D721Med (cell line): ENCODE measurements around the gene CLSTN2.

Experiments used
- DNase-seq: peaks from one replicate; pipeline ENCODE4 v3.0.0; 2011; ENCODE audit warnings: low spot score; ENCODE audit not compliant: insufficient read length
- FAIRE-seq: peaks from 2 replicates; lab custom pipeline; 2011; peaks lifted over from hg19 to GRCh38; lab: Jason Lieb, UNC
- TF ChIP-seq, protein P1 (sequence below): IDR thresholded peaks from 2 replicates; pipeline ENCODE4 v1.5.1; 2012; ENCODE audit warnings: mild to moderate bottlenecking, control low read depth; ENCODE audit not compliant: insufficient read depth; ENCODE audit errors: missing control alignments

The CLSTN2 gene

DNA sequence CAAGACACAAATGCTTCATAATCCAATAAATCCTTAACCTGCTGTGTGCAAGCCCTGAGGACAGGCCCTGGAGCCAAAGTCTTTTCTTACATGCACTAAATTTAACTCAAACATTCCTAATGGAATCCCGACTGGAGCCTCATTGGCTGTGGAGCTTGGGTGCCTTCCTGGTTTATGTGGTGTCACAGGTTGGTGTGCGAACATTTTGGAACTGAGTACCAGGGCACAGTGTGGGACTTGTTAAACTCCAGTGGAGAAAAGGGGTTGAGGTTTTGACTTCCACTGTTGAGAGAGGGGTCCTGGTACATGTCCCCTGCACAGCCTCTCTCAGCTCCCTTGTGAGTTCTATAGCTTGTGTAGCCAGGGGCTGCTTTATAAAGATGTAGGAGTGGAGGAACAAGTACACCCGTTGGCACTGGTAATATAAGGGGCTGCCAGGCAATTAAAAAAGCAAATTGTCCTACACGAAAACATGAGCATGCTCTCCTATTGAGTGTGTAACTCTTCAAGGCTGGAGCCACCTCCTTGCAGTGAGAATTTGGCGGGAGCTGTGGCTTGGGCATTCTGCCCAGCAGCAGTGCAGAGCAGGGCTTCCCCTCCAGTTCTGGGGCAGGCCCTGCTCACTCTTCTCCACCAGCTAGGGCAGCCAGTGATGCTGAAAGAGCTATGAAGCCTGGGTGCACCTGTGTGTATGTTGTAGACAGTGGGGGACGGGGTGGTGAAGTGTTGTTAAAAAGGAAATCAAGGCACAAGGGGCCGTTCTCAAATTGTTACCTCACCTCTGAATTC, 218.1 kb downstream of the CLSTN2 start:
- TF ChIP-seq, protein P1, sequence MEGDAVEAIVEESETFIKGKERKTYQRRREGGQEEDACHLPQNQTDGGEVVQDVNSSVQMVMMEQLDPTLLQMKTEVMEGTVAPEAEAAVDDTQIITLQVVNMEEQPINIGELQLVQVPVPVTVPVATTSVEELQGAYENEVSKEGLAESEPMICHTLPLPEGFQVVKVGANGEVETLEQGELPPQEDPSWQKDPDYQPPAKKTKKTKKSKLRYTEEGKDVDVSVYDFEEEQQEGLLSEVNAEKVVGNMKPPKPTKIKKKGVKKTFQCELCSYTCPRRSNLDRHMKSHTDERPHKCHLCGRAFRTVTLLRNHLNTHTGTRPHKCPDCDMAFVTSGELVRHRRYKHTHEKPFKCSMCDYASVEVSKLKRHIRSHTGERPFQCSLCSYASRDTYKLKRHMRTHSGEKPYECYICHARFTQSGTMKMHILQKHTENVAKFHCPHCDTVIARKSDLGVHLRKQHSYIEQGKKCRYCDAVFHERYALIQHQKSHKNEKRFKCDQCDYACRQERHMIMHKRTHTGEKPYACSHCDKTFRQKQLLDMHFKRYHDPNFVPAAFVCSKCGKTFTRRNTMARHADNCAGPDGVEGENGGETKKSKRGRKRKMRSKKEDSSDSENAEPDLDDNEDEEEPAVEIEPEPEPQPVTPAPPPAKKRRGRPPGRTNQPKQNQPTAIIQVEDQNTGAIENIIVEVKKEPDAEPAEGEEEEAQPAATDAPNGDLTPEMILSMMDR, result no peak
- FAIRE-seq, result no peak
- no peak for DNase-seq

DNA sequence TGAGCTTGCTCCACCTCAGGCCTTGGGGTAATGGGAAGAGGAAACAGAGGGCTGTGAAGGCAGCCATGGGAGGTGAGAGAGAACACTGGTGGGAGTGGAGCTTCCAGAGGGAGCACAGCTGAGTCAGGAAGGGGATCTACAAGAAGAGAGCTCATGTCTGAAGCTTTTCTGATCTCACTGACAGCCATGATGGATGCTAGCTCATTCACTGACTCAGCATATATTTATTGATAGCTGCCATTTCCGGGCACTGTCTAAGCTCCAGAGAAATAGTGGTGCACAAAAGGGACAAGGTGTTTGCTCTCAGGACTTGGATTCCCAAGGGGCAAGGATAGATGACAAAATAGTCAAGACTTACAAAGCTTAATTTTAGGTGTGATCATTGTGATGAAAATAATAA, 218.8 kb downstream of the CLSTN2 start:
- no peak for FAIRE-seq
- TF ChIP-seq, protein P1, result no peak
- DNase-seq, result no peak

DNA sequence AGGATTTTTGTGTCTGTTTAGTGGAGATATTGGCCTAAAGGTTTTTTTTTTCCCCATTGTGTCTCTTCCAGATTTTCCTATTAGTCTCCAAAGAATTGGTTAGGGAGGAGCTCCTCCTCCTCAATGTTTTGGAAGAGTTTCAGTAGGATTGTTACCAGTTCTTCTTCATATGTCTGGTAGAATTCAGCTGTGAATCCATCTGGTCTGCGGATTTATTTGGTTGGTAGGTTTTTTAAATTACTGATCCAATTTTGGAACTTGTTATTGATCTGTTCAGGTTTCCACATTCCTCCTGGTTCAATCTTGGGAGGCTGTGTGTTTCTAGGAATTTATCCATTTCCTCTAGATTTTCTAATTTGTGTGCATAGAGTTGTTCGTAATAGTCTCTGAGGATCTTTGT, 222.2 kb downstream of the CLSTN2 start:
- DNase-seq (no peak), FAIRE-seq (no peak)
- TF ChIP-seq, protein P1, result no peak

DNA sequence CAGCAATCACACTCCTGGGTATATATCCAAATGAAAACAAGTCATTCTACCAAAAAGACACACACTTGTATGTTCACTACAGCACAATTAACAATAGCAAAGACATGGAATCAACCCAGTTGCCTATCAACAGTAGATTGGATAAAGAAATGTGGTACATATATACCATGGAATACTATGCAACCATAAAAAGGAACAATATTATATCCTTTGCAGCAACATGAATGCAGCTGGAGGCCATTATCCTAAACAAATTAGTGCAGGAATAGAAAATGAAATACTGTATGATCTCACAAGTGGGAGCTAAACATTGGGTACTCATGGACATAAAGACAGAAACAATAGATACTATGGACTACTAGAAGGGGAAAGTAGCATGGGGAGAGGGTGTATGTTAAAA, 224.7 kb downstream of the CLSTN2 start:
- FAIRE-seq, result no peak
- TF ChIP-seq, protein P1, result no peak

DNA sequence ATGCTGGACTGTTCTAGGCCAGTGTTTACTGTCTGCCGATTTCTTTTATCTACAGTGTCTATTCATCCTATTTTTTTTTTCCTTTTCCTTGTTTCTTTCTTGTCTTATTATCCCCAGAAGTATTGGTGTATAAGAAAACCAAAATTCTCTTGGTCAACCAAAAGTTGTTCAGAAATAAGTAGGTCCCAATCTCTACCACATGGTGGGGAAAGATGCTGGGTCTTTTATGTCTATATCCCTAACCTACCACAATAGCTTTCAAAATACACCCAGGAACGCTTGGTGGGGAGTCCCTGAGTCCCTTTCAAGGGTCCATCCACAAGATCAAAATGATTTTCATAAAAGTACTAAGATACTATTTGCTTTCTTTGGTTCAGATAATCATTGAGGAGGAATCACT, 225.6 kb downstream of the CLSTN2 start:
- no peak for FAIRE-seq
- TF ChIP-seq, protein P1, result no peak
- DNase-seq, result no peak

More for the DNA sequence above, 224.7 kb downstream of the CLSTN2 start:
- DNase-seq, result no peak

DNA sequence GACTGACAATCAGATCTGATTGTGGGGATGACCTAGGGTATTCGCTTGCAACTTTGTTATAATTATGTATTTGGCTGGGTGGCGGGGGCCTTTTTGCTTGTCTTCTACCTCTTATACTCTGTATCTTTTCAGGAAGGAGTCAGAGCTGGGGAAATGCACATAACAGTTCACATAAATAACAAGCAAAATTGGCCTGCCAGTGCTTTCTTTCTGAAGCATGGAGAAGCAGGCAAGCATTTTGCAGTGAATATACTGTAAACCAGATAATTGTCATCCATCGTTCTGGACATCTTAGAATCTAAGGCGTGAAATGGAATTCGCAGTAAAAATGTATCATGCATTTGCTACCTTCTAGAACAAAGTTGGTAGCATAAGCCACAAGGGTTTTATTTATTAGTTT, 227.6 kb downstream of the CLSTN2 start:
- FAIRE-seq (no peak), DNase-seq (no peak)
- TF ChIP-seq, protein P1, result no peak

DNA sequence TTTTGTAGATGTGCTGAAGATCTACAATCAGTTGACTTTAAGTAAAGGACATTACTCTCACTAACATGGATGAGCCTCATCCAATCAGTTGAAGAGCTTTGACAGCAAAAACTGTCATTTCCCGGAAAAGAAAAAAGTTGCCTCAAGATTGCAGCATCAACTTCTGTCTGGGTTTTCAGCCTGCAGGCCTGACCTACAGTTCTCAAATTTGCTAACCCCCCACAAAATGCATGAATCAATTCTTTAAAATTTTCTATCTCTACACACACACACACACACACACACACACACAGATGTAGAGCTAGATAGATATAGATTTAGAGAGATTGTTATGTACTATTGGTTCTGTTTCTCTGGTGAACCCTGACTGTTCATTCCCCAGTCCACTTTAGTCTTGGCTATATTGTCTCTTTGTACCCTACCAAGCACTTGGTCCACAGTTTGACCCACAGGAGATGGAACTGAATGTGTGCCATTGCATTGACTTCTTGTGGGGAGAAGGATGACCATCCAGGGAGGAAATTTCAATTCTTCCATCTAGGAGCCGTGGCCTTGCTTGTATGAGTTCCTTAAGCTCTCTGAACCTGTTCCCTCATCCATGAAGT, 228.3 kb downstream of the CLSTN2 start:
- DNase-seq (no peak), FAIRE-seq (no peak)
- TF ChIP-seq, protein P1, result no peak
